ENCODE data around the gene PTF1A. TPM values are rescaled to one million over a fixed set of nuclear protein-coding genes. Genes with fewer than 3 reads are reported as not detected.

PTF1A gene, protein sequence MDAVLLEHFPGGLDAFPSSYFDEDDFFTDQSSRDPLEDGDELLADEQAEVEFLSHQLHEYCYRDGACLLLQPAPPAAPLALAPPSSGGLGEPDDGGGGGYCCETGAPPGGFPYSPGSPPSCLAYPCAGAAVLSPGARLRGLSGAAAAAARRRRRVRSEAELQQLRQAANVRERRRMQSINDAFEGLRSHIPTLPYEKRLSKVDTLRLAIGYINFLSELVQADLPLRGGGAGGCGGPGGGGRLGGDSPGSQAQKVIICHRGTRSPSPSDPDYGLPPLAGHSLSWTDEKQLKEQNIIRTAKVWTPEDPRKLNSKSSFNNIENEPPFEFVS
- polyA plus RNA-seq (2011; rRNA removed) = not detected in 2 replicates
- polyA minus RNA-seq (2011; rRNA and poly(A)+ RNA removed) = not detected in 2 replicates

DNA sequence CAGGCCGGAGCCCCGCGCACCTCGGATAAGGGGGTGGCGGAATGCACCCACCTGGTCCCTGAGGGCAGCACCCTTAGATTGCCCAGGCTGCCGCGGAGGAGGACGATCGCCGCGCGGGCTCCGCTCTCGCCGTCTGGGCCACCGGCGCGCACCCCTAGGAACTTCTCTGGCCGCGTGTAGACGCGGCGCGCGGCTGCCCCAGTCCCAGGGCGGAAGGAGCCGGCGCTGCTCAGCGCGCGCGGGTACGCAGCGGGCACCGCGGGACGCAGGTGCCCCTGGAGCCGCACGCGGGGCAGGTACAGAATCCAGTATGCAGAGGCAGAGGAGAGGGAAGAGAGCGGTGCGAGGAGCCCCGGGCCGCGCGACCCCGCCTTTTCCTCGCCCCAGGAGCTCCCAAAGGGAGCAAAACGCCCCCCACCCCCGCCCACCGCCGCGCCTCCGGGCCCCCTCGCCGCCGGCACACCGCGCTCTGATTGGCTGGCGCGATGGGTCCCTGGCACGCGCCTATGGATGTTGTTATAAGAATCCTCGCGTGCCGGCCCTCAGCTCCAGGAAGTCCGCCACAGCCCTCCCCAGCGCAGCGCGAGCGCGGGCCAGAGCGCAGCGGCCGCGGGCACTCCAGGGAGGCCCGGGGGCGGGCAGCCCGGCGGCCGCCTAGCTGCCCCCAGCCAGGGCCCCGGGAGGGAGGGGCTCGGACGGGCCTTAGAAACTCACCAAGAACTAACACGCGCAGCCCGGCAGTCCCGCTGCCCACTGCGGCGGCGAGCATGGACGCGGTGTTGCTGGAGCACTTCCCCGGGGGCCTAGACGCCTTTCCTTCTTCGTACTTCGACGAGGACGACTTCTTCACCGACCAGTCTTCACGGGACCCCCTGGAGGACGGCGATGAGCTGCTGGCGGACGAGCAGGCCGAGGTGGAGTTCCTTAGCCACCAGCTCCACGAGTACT is at the start of gene PTF1A:
Gene PTF1A (plus strand): TSS at position 549 of the 948 bp plus-strand sequence. CDS start 219 bp downstream, at position 768.
- TF ChIP-seq, protein P1, sequence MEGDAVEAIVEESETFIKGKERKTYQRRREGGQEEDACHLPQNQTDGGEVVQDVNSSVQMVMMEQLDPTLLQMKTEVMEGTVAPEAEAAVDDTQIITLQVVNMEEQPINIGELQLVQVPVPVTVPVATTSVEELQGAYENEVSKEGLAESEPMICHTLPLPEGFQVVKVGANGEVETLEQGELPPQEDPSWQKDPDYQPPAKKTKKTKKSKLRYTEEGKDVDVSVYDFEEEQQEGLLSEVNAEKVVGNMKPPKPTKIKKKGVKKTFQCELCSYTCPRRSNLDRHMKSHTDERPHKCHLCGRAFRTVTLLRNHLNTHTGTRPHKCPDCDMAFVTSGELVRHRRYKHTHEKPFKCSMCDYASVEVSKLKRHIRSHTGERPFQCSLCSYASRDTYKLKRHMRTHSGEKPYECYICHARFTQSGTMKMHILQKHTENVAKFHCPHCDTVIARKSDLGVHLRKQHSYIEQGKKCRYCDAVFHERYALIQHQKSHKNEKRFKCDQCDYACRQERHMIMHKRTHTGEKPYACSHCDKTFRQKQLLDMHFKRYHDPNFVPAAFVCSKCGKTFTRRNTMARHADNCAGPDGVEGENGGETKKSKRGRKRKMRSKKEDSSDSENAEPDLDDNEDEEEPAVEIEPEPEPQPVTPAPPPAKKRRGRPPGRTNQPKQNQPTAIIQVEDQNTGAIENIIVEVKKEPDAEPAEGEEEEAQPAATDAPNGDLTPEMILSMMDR (IDR thresholded peaks at IDR 0.05; ENCODE audit: low read depth, low read length) = no peak
- CTCF ChIA-PET = no interaction called here
- H3K27me3 ChIP-seq (ENCODE audit: control insufficient read depth, insufficient read depth, low read length) = peaks cover 47% of the 10 kb centered on the region

DNA sequence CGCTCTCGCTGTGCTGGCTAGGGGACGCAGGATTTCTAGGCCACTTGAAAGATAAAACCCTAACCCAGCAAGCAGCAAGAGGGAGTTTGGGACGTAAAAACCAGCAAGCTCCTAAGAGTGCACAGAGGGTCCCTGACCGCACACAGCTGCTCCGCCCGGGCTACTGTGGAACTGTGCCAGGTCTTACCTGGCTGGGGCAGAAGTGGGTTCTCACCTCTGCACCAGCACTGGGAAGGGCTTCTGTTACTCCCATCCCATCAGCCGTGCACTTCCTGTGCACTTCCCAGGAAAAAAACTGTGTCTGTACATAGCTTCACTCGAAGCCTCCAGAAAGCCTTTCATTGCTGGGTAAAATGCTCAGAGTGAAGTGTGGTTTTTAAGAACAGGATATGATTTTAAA is 45.9 kb upstream of the PTF1A start:
- no peaks in the 10 kb centered on the region for H3K9me3 ChIP-seq (ENCODE audit: control insufficient read depth, insufficient read depth, low read length)
- ChIA-PET CTCF (interaction anchor here (1.3 kb wide), 1 partner anchor 12 kb away, joined by 6 read pairs; no protein-coding TSS in a partner anchor), POLR2A (no interaction called here)

More for the DNA sequence above, at the start of gene PTF1A:
- H3K4me3 ChIP-seq (ENCODE audit: low read depth, low read length) = no peak within 1 kb of the TSS
- no peaks in the 10 kb centered on the region for H3K9me3 ChIP-seq (ENCODE audit: control insufficient read depth, insufficient read depth, low read length)
- POLR2A ChIA-PET = no interaction called here
- no peak within 1 kb of the TSS for H3K27ac ChIP-seq (ENCODE audit: low read depth, low read length)
- DNase-seq (ENCODE audit: low read depth, low spot score) = no peak

DNA sequence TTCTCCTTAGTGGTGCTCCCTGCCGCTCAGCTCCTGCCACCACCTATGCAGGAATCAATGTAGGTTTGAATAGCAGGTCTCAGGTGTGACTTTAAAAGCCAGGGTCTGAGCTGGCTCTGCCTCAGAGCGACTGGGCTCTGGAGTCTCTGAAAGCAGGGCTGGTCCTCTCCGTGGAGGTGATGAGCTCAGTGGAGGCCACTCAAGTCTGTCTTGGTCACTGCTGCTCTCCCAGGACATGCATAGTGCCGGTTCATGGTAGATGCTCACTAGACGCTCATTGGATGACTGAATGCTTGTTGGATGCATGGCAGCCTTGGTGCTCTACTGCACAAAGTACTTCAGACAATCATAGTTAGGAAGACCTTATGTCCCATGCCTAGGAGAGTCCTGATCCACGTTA is 45.1 kb upstream of the PTF1A start:
- POLR2A ChIA-PET = no interaction called here
- H3K4me3 ChIP-seq (ENCODE audit: low read depth, low read length) = no peak overlapping the region
- no peak overlapping the region for H3K27ac ChIP-seq (ENCODE audit: low read depth, low read length)
- DNase-seq (ENCODE audit: low read depth, low spot score) = no peak
- H3K27me3 ChIP-seq (ENCODE audit: control insufficient read depth, insufficient read depth, low read length) = no peaks in the 10 kb centered on the region
- CTCF ChIA-PET = interaction anchor here (1.3 kb wide), 1 partner anchor 12 kb away, joined by 6 read pairs; no protein-coding TSS in a partner anchor
- H3K9me3 ChIP-seq (ENCODE audit: control insufficient read depth, insufficient read depth, low read length) = no peaks in the 10 kb centered on the region
- TF ChIP-seq, protein P1 (IDR thresholded peaks at IDR 0.05; ENCODE audit: low read depth, low read length) = no peak

More for the DNA sequence above, 45.9 kb upstream of the PTF1A start:
- Histone ChIP-seq H3K27me3 (ENCODE audit: control insufficient read depth, insufficient read depth, low read length) (no peaks in the 10 kb centered on the region), H3K27ac (ENCODE audit: low read depth, low read length) (no peak overlapping the region), H3K4me3 (ENCODE audit: low read depth, low read length) (no peak overlapping the region)
- no peak for DNase-seq (ENCODE audit: low read depth, low spot score)
- TF ChIP-seq, protein P1 (IDR thresholded peaks at IDR 0.05; ENCODE audit: low read depth, low read length) = no peak

DNA sequence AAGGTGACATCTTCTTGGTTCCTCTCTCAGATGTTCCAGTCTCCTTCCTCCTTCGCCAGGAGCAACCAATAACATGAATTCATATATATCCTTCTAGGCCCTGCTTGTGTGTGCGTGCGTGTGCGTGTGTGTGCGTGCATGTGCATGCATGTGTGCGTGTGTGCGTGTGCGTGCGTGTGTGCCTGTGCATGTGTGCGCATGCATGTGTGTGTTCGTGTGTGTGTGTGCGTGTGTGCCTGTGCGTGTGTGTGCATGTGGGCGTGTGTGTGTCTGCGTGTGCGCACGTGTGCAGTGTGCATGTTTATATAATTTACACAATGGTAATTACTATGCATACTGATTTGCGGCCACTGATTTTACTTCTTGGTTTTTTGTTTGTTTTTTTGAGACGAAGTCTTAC is 43.9 kb upstream of the PTF1A start:
- ChIA-PET CTCF (no interaction called here), POLR2A (no interaction called here)
- Histone ChIP-seq H3K27ac (ENCODE audit: low read depth, low read length) (no peak overlapping the region), H3K9me3 (ENCODE audit: control insufficient read depth, insufficient read depth, low read length) (no peaks in the 10 kb centered on the region), H3K27me3 (ENCODE audit: control insufficient read depth, insufficient read depth, low read length) (no peaks in the 10 kb centered on the region), H3K4me3 (ENCODE audit: low read depth, low read length) (no peak overlapping the region)
- no peak for DNase-seq (ENCODE audit: low read depth, low spot score)
- TF ChIP-seq, protein P1 (IDR thresholded peaks at IDR 0.05; ENCODE audit: low read depth, low read length) = no peak
